Mucosa of rectum (tissue), 2 donors: ENCODE data around the gene BAG5.
A peak's percentile ranks its signal among the peaks of the same experiment; 100 is the strongest.
"Not testable (repeated sequence)": the region's sequence is repeated elsewhere in the genome, so short reads cannot be mapped to it uniquely, and the experiment has no call there.

ENCODE experiments used
- H3K27ac ChIP-seq, 2 donors: one replicate each; pipeline ENCODE4 v1.7.0; 2013; ENCODE audit warnings: inconsistent platforms in 2 of 2, low read depth in 2 of 2, low read length in 2 of 2
- H3K27me3 ChIP-seq, 2 donors: one replicate each; pipeline ENCODE4 v1.7.0; 2013; ENCODE audit warnings: low read length in 2 of 2; ENCODE audit not compliant: control insufficient read depth in 2 of 2, insufficient read depth in 2 of 2
- H3K36me3 ChIP-seq, 2 donors: one replicate each; pipeline ENCODE4 v1.7.0; 2013; ENCODE audit warnings: low read length in 2 of 2; ENCODE audit not compliant: control insufficient read depth in 2 of 2, insufficient read depth in 2 of 2
- H3K4me1 ChIP-seq, 2 donors: one replicate each; pipeline ENCODE4 v1.7.0; 2013; ENCODE audit warnings: low read length in 2 of 2, mild to moderate bottlenecking in 1 of 2; ENCODE audit not compliant: control insufficient read depth in 2 of 2, insufficient read depth in 2 of 2
- H3K4me3 ChIP-seq, 2 donors: one replicate each; pipeline ENCODE4 v1.7.0; 2013; ENCODE audit warnings: low read length in 2 of 2
- H3K9ac ChIP-seq, 2 donors: one replicate each; pipeline ENCODE4 v1.7.0; 2013; ENCODE audit warnings: low read length in 2 of 2, low read depth in 1 of 2, mild to moderate bottlenecking in 1 of 2
- H3K9me3 ChIP-seq, 2 donors: one replicate each; pipeline ENCODE4 v1.7.0; 2013; ENCODE audit warnings: low read length in 2 of 2; ENCODE audit not compliant: control insufficient read depth in 2 of 2
- donor health status: healthy.
- donor health status: Normal muscosa, but diverticular disease.

The BAG5 gene

DNA sequence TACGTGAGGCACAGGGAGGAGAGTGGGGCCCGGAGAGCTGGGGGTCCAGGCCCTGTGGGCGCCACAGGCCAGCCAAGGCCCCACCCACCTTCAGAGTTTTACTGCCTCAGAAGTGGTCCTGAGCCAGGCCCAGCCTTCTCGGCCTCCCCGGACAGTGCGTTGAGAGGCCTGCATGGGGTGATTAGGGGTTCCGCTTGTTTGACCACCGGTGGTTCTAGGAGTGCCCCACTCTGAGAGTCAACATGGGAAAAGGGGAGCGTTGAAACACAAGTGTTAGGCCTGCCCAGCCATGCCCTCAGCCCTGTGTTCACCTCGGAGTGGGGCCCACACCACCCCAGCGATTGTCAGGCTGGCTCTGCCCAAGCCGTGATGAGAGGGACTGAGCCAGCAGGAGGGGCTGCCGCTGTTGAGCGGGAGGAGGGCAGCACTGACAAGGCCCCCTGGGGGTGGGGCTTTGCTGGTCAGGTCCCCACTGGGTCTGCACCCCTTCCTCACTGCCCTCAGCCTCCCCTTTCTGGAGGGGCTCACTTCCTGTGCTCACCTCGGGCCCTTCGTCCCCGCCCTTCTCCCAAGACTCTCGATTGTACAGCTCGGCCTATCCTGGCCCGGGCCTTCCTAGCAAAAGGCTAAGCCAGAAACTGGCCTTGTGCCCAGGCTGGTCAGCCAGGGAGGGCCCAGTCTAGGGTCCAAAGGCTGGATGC, 44.6 kb downstream of the BAG5 start:
- Histone ChIP-seq H3K4me3 (no peak overlapping the region), H3K4me1 (peaks cover 29 to 41% of the 10 kb centered on the region in 2 donors), H3K27ac (peak overlapping the region; percentile 49 to 52), H3K27me3 (no peaks in the 10 kb centered on the region), H3K9me3 (no peaks in the 10 kb centered on the region), H3K9ac (peak overlapping the region in 1 of 2 donors; percentile 42), H3K36me3 (peaks cover 14 to 16% of the 10 kb centered on the region in 2 donors)

DNA sequence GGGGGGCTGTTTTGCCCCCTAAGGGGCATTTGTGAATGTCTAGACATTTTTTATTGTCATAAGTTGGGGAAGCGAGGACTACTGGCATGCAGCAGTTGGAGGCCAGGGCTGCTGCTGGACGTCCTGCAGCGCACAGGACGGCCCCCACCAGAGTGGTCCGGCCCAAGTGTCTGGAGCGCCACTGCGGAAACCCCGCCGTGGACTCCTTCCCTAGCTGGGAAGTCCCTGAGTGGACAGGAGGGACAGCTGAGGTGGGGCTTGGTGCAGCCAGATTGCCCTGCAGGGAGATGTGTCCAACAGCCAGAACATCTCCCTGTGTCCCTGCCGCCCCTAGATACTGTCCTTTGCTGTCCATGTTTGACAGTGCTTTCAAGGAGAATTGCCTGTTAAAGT, 45.3 kb downstream of the BAG5 start:
- no peaks in the 10 kb centered on the region for H3K9me3 ChIP-seq
- H3K27ac ChIP-seq, result no peak overlapping the region
- no peak overlapping the region for H3K4me3 ChIP-seq
- no peak overlapping the region for H3K9ac ChIP-seq
- H3K4me1 ChIP-seq, result peaks cover 33 to 46% of the 10 kb centered on the region in 2 donors
- H3K27me3 ChIP-seq, result no peaks in the 10 kb centered on the region
- H3K36me3 ChIP-seq, result peaks cover 14 to 16% of the 10 kb centered on the region in 2 donors

DNA sequence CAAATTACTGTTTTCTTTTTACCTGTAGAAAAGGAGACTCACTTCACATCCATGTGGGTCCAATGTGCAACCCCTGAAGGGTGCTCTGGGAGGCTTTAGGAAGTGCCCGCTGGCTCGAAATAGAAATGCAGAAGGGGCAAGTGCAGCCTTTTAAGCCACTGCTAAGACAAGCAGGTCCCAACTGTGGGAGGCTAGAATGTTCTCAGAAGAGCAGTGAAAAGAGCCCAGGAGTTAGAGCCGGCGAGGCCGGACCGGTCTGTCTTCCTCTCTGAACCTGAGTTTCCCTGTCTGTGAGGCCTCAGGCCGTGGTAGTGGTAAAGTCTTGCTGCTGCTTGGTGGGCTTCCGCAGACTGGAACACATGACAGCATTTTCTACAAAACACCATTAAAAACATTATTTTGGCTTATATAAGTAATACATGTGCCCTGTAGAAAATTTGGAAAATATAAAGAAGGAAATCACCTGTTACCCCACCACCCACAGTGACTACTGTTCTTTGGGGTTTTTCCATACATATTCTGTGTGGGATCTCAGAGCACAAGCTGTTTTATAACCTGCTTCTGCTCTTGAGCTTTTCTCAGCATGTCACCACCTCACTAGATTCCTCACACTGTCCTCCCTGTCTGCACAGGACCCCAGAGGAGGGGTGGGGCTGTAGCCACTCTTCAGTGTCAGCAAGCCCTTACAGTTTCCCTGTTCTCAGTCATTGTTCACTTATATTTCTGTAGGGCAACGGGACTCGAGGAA, 45.9 kb downstream of the BAG5 start:
- Histone ChIP-seq H3K9me3 (no peaks in the 10 kb centered on the region), H3K27ac (no peak overlapping the region), H3K27me3 (no peaks in the 10 kb centered on the region), H3K4me3 (no peak overlapping the region), H3K36me3 (peaks cover 14 to 16% of the 10 kb centered on the region in 2 donors), H3K9ac (no peak overlapping the region), H3K4me1 (peaks cover 32 to 46% of the 10 kb centered on the region in 2 donors)

DNA sequence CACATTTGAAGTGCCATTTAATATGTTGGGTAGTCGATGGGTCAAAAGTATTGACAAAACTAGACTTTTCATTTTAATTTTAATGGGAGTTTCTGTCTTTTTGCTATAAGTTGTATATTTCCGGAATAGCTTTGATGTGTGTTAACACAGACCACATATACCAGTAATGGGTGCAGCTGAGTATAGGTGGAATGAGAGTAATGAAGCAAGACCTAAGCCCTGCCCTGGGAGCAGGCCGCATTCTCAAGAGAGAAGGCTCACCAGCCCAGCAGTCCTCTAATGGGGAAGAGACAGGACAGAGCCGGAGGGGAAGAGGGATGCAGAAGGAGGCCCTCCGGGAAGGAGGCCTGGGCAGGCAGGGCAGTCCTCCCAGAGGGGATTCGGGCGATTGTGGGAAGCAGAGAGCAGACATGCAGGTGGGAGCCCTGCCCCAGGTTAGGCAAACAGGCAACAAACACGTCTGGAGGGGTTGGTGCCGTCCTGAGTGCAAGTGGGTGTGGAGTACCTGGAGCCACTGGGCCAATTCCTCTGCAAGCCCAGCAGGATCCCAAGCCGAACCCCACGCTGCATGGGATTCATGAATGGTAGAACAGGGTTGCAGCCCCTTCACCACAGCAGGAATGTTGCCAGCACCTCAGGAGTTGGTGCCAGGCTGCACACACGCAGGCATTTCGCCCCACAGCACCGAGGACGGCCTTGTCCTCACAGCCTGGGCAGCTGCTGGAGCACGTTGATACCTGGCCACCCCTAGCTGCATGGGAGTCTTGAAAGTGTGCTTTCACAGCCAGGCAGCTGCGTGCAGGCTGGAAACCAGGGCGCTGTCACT, 47.6 kb downstream of the BAG5 start:
- Histone ChIP-seq H3K27me3 (no peaks in the 10 kb centered on the region), H3K36me3 (peaks cover 15 to 16% of the 10 kb centered on the region in 2 donors), H3K27ac (no peak overlapping the region), H3K9me3 (no peaks in the 10 kb centered on the region), H3K4me3 (no peak overlapping the region), H3K4me1 (peaks cover 25 to 36% of the 10 kb centered on the region in 2 donors), H3K9ac (no peak overlapping the region)

DNA sequence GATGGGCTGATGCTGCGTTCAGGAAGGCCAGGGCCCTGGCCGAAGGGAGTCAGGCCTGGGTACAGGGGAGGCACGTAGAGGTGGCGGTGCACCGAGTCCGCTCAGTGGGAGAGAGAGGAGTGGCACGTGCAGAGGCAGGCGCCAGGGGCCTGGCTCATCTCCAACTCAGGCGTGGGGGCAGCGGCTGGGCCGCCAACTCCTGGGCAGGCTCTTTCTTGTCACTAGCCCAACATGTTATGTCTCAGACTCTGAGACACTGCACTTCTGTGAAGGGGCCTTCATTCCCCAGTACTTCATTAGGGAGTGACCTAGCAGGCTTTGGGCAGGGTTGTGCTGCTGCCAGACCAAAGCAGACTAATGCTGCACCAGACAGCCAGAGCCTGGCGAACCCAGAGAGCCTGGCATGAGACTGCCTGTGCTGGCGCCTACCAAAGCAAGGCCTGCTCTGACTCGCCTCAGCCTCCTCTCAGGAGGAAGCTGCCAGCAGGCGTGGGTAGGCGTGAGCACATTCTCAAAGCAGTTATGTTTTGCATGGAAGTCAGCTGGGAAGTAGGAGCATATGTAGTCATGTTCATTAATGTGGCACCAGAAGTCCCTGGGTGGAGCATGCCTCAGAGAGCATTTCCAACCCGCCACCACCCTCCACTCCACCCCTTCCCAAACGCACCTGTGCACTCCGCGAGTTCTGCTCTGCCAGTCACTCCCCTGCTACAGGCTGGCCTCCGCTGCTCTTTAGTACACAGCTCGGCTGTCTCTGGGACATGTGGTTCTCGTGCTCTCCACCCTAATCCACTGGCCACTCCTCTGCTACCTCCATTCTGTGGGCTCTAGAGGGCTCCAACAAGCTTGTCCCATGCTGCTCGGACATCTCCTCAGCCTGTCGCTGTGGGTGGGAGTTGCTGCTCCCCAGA, 49.5 kb downstream of the BAG5 start:
- H3K9ac ChIP-seq, result peak overlapping the region in 1 of 2 donors; percentile 52
- no peak overlapping the region for H3K4me3 ChIP-seq
- peaks cover 7 to 18% of the 10 kb centered on the region in 2 donors for H3K4me1 ChIP-seq
- H3K27me3 ChIP-seq, result no peaks in the 10 kb centered on the region
- H3K9me3 ChIP-seq, result no peaks in the 10 kb centered on the region
- peaks cover 17% of the 10 kb centered on the region in 2 donors for H3K36me3 ChIP-seq
- peak overlapping the region; percentile 70 to 80 for H3K27ac ChIP-seq

DNA sequence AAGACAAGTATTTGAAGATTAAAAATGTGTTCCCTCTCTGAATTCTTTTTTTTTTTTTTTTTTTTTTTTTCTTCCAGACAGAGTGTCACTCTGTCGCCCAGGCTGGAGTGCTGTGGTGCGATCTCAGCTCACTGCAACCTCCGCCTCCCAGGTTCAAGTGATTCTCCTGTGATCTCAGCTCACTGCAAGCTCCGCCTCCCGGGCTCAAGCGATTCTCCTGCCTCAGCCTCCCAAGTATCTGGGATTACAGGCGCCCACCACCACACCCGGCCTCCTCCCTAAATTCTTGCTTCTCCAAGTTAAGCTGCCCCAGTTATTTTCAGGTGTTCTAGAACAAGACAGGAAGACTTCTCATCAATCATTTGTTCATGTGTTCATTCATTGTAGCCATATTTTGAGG, 50.3 kb downstream of the BAG5 start:
- not testable (repeated sequence) for H3K27me3 ChIP-seq, H3K9me3 ChIP-seq, H3K4me3 ChIP-seq
- Histone ChIP-seq H3K4me1 (peaks cover 6 to 18% of the 10 kb centered on the region in 2 donors), H3K27ac (peak overlapping the region; percentile 70 to 80), H3K9ac (peak overlapping the region in 1 of 2 donors; percentile 52), H3K36me3 (peaks cover 17 to 19% of the 10 kb centered on the region in 2 donors)

DNA sequence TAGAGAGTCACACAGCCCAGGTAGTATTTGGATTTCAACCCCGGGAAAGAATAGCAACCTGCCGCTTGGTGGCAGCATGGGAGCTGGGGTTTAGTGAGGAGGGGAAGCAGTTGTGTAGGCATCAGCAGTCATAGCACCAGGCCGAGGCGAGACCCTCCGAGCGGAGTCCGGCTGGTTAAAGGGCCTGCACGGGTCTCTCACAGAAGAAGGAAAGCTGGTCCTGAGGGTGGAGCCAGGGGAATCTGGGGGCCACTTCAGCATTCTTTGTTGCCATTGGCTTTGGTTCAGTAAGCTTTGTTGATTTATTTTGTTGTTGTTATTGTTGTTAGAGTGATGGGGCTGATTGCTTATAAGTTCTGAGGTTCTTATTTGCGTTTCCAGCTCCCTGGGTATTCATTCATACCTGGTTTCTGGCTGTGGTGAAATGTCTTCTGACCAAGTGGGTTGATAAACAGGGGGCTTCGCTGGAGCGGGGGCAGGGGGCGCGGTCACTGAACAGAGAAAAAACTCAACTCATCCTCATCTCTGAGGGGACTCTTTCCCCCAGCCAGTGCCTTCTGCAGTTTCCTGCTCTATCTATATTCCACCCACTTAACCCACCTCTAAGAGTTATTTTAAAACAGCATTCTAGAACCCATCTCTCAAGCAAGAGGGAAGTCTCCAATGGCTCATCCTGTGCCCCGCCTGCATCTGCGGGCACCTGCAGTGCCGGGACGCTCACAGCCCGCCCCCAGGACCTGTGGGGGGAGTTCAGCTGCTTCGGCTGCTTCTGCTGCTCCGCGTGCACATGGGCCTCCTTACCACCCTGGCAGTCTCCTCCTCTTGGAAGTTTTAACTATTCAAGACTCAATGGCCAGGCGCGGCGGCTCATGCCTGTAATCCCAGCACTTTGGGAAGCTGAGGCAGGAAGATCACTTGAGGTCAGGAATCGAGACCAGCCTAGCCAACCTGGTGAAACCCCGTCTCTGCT, 51.4 kb downstream of the BAG5 start:
- H3K27ac ChIP-seq, result no peak overlapping the region

DNA sequence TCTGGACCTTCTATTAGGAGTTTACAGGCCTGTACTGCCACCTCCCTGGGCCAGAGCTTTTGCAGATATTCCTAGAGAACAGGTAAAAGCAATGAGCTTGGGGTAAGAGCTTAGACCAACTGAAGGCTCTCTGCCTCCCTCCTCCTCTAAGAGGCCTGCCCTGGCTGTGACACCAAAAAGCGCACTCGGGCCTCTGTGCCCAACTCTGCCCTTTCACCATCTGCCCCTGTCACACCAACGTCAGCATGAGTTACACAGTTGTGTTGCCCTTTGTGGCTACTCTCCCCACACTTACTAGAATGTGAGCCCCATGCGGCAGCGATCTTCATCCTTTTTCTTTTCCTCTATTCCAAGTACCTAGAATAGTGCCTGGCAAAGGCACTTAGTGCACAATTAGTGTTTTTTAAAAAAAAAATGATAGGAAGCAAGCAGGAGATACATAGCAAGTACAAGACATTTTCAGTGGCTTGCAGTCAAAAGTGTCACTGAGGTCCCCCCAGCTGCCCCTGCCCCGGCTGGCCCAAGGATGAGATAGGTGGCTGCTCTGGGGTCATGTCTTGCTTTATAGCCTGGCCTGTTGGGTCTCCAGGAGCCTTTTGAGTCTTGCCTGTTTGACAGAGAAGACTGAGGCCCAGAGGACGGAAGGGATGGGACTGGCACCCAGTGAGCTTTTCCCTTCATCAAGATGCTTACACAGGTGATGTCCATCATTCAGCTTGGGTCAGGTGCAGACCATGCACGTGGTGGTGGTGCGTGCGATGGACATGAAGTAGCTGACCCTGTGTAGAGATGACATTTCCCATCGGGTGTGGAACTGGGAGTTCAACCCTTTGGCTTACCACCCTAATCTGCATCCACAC, 52.4 kb downstream of the BAG5 start:
- no peaks in the 10 kb centered on the region for H3K27me3 ChIP-seq
- H3K27ac ChIP-seq, result no peak overlapping the region
- peaks cover 6 to 18% of the 10 kb centered on the region in 2 donors for H3K4me1 ChIP-seq
- H3K36me3 ChIP-seq, result peaks cover 21 to 27% of the 10 kb centered on the region in 2 donors
- no peaks in the 10 kb centered on the region for H3K9me3 ChIP-seq
- no peak overlapping the region for H3K9ac ChIP-seq
- no peak overlapping the region for H3K4me3 ChIP-seq

More for the DNA sequence above, 51.4 kb downstream of the BAG5 start:
- H3K4me1 ChIP-seq, result peaks cover 6 to 18% of the 10 kb centered on the region in 2 donors
- no peaks in the 10 kb centered on the region for H3K27me3 ChIP-seq
- no peak overlapping the region for H3K9ac ChIP-seq
- H3K9me3 ChIP-seq, result no peaks in the 10 kb centered on the region
- H3K36me3 ChIP-seq, result peaks cover 17 to 22% of the 10 kb centered on the region in 2 donors
- no peak overlapping the region for H3K4me3 ChIP-seq
